Bronchial epithelial cell (primary cell): ENCODE measurements around the gene TBC1D12. TPM values are rescaled to one million over a fixed set of nuclear protein-coding genes. Genes with fewer than 3 reads are reported as not detected.
"Not testable (repeated sequence)": the region's sequence is repeated elsewhere in the genome, so short reads cannot be mapped to it uniquely, and the experiment has no call there.

Experiments
- DNase-seq: peaks from one replicate; pipeline ENCODE4 v3.0.0-alpha.2; 2010; ENCODE audit warnings: low read depth
- FAIRE-seq: peaks from 2 replicates; lab custom pipeline; 2011; peaks lifted over from hg19 to GRCh38; lab: Jason Lieb, UNC
- H3K27me3 ChIP-seq: 2 replicates; pipeline ENCODE4 v1.5.1; 2011; ENCODE audit warnings: low read length; ENCODE audit not compliant: control insufficient read depth, insufficient read depth
- H3K36me3 ChIP-seq: 2 replicates; pipeline ENCODE4 v1.5.1; 2011; ENCODE audit warnings: low read length; ENCODE audit not compliant: control insufficient read depth, insufficient read depth
- H3K4me3 ChIP-seq: 2 replicates; pipeline ENCODE4 v1.5.1; 2011; ENCODE audit warnings: mild to moderate bottlenecking, low read depth, low read length, control low read depth
- CTCF ChIP-seq: IDR thresholded peaks from 2 replicates; pipeline ENCODE4 v1.5.1; 2011; ENCODE audit warnings: mild to moderate bottlenecking, moderate library complexity, low read length, control low read depth, inconsistent platforms; ENCODE audit not compliant: insufficient read depth, severe bottlenecking
- total RNA-seq: library from RNA; depleted of rRNA; stranded (reverse); fragments of >200 nt; gene quantifications from 2 replicates; pipeline ENCODE4 v1.2.1, GENCODE V29; 2014

The TBC1D12 gene
- total RNA-seq, 1 donor from 2014 or later = 10.8 TPM

DNA sequence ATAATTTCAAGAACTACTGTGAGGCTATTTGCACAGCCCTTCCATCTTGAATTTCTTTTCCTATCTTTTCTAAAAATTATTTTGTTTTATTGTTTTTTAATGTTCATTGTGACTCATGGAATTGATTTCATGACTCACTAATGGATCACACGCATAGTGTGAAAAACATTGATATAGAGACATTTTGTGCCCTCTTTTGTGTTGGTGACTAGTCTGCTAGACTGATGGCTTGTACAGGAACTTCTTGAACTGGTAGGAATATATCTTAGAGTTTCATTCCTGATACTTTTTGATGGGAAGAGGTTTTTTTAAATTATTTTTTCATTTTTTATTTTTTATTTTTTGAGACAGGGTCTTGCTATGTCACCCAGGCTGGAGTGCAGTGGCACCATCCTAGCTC is 27.0 kb upstream of the TBC1D12 start:
- no peak for DNase-seq
- no peak for FAIRE-seq
- TF ChIP-seq CTCF = no peak
- no peak overlapping the region for H3K4me3 ChIP-seq
- no peaks in the 10 kb centered on the region for H3K27me3 ChIP-seq
- H3K36me3 ChIP-seq = no peaks in the 10 kb centered on the region

DNA sequence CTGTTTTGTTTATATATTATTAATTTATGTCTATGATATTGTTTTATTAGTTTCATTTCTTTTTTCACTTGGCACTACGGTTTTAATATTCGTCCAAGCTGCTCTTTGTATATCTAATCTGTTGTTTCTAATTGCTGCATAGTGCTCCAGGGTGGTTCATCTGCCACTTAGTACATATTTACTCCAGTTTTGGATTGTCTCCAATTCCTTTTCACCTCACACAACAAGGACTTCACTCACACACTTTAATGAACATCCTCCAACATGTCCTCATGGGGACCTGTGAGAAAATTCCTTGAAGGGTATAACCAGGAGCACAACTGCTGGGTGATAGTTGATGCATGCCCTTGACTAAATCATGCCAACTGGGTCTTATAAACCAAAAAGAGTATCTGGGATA is 25.5 kb upstream of the TBC1D12 start:
- no peak overlapping the region for H3K4me3 ChIP-seq
- FAIRE-seq (no peak), DNase-seq (no peak)
- H3K36me3 ChIP-seq = no peaks in the 10 kb centered on the region
- TF ChIP-seq CTCF = no peak
- H3K27me3 ChIP-seq = no peaks in the 10 kb centered on the region

DNA sequence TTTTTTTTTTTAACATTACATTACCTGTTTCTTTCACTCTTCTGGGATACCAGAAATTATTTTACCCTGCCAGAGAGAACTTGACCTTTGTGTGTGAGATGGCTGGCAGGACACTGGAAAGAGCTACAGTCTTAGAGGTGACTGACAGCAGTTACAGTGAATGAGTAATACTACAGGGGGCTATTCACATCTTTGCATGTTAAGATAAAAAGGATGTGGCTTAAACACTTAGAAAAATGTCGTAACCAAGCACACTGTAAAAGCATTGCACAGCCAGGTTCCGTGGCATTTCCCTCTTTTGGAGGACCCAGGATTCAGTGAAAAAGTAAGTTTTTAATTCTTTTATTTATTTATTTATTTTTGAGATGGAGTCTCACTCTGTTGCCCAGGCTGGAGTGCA is 18.8 kb upstream of the TBC1D12 start:
- H3K4me3 ChIP-seq = no peak overlapping the region
- TF ChIP-seq CTCF = no peak
- H3K36me3 ChIP-seq = no peaks in the 10 kb centered on the region
- FAIRE-seq (no peak), DNase-seq (no peak)
- H3K27me3 ChIP-seq = no peaks in the 10 kb centered on the region

GRCh38 chr10:94385733-94386132 is 16.6 kb upstream of the TBC1D12 start:
- not testable (repeated sequence) for FAIRE-seq

GRCh38 chr10:94392117-94392516 is 10.2 kb upstream of the TBC1D12 start:
- FAIRE-seq, H3K36me3 ChIP-seq, H3K4me3 ChIP-seq, H3K27me3 ChIP-seq, DNase-seq: not testable (repeated sequence)

More at GRCh38 chr10:94385733-94386132, 16.6 kb upstream of the TBC1D12 start:
- not testable (repeated sequence) for H3K4me3 ChIP-seq, DNase-seq, H3K36me3 ChIP-seq, H3K27me3 ChIP-seq

DNA sequence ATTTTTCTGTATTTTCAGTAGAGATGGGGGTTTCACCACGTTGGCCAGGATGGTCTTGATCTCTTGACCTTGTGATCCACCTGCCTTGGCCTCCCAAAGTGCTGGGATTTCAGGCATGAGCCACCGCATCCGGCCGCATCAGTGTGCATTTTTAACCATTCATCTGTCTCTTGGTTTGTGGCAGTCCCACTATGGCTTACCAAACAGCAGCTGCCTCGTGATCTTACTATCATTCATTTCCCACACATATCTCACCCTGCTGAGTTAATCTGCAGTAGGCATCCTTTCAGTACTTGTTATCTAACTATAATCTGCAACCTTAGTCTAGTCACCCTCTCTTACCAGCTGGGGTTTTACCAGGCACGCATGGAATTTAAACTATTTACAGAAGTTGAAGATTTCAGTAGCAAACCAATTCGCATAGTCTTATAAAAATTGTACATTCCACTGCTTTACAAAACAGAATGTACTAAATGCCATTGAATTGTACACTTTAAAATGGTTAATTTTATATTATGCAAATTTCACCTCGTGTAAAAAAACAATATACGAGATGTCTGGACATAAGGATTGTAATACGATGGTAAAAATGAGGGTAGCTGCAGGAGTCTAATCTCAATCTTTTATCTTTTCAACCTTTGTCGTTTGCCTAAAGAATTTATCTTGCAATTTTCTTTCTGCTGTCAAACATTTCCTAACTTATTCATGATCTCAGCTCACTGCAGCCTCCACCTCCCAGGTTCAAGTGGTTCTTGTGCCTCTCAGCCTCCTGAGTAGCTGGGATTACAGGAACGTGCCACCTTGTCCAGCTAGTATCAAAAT is 4.6 kb upstream of the TBC1D12 start:
- H3K36me3 ChIP-seq = no peaks in the 10 kb centered on the region
- FAIRE-seq (no peak), DNase-seq (no peak)
- no peak for TF ChIP-seq CTCF
- no peaks in the 10 kb centered on the region for H3K27me3 ChIP-seq
- no peak overlapping the region for H3K4me3 ChIP-seq

- Histone ChIP-seq H3K4me3 (no peak overlapping the region), H3K36me3 (no peaks in the 10 kb centered on the region), H3K27me3 (no peaks in the 10 kb centered on the region)
- DNase-seq (no peak), FAIRE-seq (no peak)
- TF ChIP-seq CTCF = no peak
Observed at GRCh38 chr10:94398762-94399161, 3.6 kb upstream of the TBC1D12 start.
